ENCODE results near the gene RSL24D1. TPM values are rescaled to one million over a fixed set of nuclear protein-coding genes. Genes with fewer than 3 reads are reported as not detected.
"Not testable (repeated sequence)": the region's sequence is repeated elsewhere in the genome, so short reads cannot be mapped to it uniquely, and the experiment has no call there.

The RSL24D1 gene
- total RNA-seq, 2 experiments from 2014 or later: 201 to 209 TPM

DNA sequence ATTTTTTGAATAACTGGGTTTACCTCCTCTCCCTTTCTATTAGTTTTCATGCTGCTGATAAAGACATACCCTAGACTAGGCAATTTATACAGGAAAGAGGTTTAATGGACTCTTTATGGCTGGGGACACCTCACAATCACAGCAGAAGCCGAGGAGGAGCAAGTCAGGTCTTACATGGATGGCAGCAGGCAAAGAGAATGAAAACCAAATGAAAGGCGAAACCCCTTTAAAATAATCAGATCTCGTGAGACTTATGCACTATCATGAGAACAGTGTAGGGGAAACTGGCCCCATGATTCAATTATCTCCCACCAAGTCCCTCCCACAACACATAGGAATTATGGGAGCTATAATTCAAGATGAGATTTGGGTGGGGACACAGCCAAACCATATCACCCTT is 2.0 kb upstream of the RSL24D1 start:
- Mint-ChIP-seq H3K4me1 (ENCODE audit: low read depth) (peaks cover 3% of the 10 kb centered on the region), H3K36me3 (ENCODE audit: low read depth) (peaks cover 7% of the 10 kb centered on the region), H3K27me3 (ENCODE audit: low read depth) (no peaks in the 10 kb centered on the region), H3K4me3 (peak overlapping the region; percentile 32), H3K9me3 (peaks cover 9% of the 10 kb centered on the region), H3K27ac (no peak overlapping the region)
- no peak for DNase-seq
- intact Hi-C loops (cut with micrococcal nuclease): loop anchor here (1.0 kb wide), 1 partner anchor 19 kb away; no protein-coding TSS in a partner anchor
- CTCF ChIA-PET: no interaction called here

GRCh38 chr15:55197719-55198118 is 978 bp upstream of the RSL24D1 start:
- peaks cover 9% of the 10 kb centered on the region for H3K9me3 Mint-ChIP-seq
- no peak for DNase-seq
- H3K27ac Mint-ChIP-seq: no peak overlapping the region
- H3K4me1 Mint-ChIP-seq (ENCODE audit: low read depth): peaks cover 9% of the 10 kb centered on the region
- peaks cover 11% of the 10 kb centered on the region for H3K36me3 Mint-ChIP-seq (ENCODE audit: low read depth)
- no peak overlapping the region for H3K4me3 Mint-ChIP-seq
- intact Hi-C loops (cut with micrococcal nuclease): loop anchor here (1.0 to 2.0 kb wide), 6 partner anchors 20 to 301 kb away; partner anchors contain the start of genes CCPG1, PIERCE2, PIGB and PIGBOS1
- no peaks in the 10 kb centered on the region for H3K27me3 Mint-ChIP-seq (ENCODE audit: low read depth)
- CTCF ChIA-PET: interaction anchor here (0.6 to 1.9 kb wide), 2 partner anchors 9 to 93 kb away, joined by 3 to 12 read pairs; no protein-coding TSS in a partner anchor

GRCh38 chr15:55197362-55197705 is 593 bp upstream of the RSL24D1 start:
- Mint-ChIP-seq H3K27me3 (ENCODE audit: low read depth) (no peaks in the 10 kb centered on the region), H3K36me3 (ENCODE audit: low read depth) (peaks cover 14% of the 10 kb centered on the region), H3K4me3 (no peak overlapping the region), H3K27ac (no peak overlapping the region), H3K9me3 (peaks cover 9% of the 10 kb centered on the region), H3K4me1 (ENCODE audit: low read depth) (peaks cover 10% of the 10 kb centered on the region)
- no peak for DNase-seq
- intact Hi-C loops (cut with micrococcal nuclease): loop anchor here (1.0 to 2.0 kb wide), 5 partner anchors 21 to 301 kb away; partner anchors contain the start of genes CCPG1, PIERCE2, PIGB and PIGBOS1
- CTCF ChIA-PET: interaction anchor here (0.6 to 1.9 kb wide), 5 partner anchors 9 to 211 kb away, joined by 3 to 12 read pairs (median 3); partner anchors contain the start of genes CCPG1, PIERCE2, PIGB and PIGBOS1

DNA sequence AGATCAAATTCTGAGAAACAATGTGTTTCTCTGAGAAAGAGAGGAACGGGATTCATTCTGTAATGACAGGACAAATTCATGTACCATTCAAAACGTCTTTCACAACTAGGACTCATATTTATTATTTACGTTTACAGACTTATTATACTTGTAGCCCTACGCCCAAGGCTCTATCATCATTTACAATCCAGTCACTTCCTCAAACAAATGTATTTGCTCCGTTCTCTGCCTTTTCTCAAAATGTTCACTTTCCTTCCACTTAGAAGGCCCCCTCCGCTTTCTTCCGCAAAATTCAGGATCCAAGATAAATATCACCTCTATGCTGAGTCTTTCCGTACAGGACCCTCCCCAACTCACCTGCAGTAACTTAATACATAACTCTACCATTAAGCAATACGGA is 745 bp downstream of the RSL24D1 start:
- Mint-ChIP-seq H3K27me3 (ENCODE audit: low read depth) (no peaks in the 10 kb centered on the region), H3K36me3 (ENCODE audit: low read depth) (peaks cover 21% of the 10 kb centered on the region), H3K4me1 (ENCODE audit: low read depth) (peaks cover 22% of the 10 kb centered on the region), H3K27ac (no peak overlapping the region), H3K9me3 (peaks cover 9% of the 10 kb centered on the region), H3K4me3 (no peak overlapping the region)
- intact Hi-C loops (cut with micrococcal nuclease): loop anchor here (2.0 kb wide), 2 partner anchors 19 to 303 kb away; no protein-coding TSS in a partner anchor
- CTCF ChIA-PET: no interaction called here
- no peak for DNase-seq

DNA sequence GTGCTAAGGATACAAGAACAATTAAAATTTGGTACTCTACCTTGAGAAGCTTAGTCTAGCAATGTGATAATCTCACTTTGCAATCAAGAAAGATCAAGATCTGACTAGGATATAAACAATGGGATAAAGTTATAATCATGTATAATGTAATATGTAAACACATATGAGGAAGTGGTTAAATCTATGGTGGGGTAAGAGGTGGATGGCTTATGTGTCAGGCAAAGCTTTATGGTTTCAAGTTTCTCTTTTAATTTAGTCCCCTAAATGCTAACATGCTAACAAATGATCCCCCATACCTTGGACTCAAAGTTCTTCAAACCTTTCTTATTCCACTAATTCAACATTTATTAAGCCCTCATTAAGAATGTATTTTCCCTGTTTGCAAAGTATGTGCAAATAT is 2.5 kb downstream of the RSL24D1 start:
- no peak overlapping the region for H3K27ac Mint-ChIP-seq

GRCh38 chr15:55186331-55186730 is 10.4 kb downstream of the RSL24D1 start:
- intact Hi-C loops (cut with micrococcal nuclease): no loop called here
- Mint-ChIP-seq H3K27ac (no peak overlapping the region), H3K27me3 (ENCODE audit: low read depth) (no peaks in the 10 kb centered on the region), H3K4me1 (ENCODE audit: low read depth) (peaks cover 45% of the 10 kb centered on the region), H3K9me3 (no peaks in the 10 kb centered on the region), H3K36me3 (ENCODE audit: low read depth) (peaks cover 58% of the 10 kb centered on the region), H3K4me3 (no peak overlapping the region)
- no peak for DNase-seq
- CTCF ChIA-PET: no interaction called here

More for the DNA sequence above, 2.5 kb downstream of the RSL24D1 start:
- intact Hi-C loops (cut with micrococcal nuclease): no loop called here
- Mint-ChIP-seq H3K4me1 (ENCODE audit: low read depth) (peaks cover 29% of the 10 kb centered on the region), H3K9me3 (peaks cover 8% of the 10 kb centered on the region), H3K27me3 (ENCODE audit: low read depth) (no peaks in the 10 kb centered on the region), H3K4me3 (no peak overlapping the region), H3K36me3 (ENCODE audit: low read depth) (peaks cover 30% of the 10 kb centered on the region)
- CTCF ChIA-PET: no interaction called here
- no peak for DNase-seq

- Mint-ChIP-seq H3K9me3 (no peaks in the 10 kb centered on the region), H3K36me3 (ENCODE audit: low read depth) (peaks cover 53% of the 10 kb centered on the region), H3K27ac (no peak overlapping the region), H3K4me3 (no peak overlapping the region), H3K27me3 (ENCODE audit: low read depth) (no peaks in the 10 kb centered on the region), H3K4me1 (ENCODE audit: low read depth) (peaks cover 34% of the 10 kb centered on the region)
- intact Hi-C loops (cut with micrococcal nuclease): no loop called here
- CTCF ChIA-PET: interaction anchor here (1.2 kb wide), 1 partner anchor 15 kb away, joined by 3 read pairs; no protein-coding TSS in a partner anchor
- no peak for DNase-seq
Measured at GRCh38 chr15:55183679-55184078, 13.1 kb downstream of the RSL24D1 start.

DNA sequence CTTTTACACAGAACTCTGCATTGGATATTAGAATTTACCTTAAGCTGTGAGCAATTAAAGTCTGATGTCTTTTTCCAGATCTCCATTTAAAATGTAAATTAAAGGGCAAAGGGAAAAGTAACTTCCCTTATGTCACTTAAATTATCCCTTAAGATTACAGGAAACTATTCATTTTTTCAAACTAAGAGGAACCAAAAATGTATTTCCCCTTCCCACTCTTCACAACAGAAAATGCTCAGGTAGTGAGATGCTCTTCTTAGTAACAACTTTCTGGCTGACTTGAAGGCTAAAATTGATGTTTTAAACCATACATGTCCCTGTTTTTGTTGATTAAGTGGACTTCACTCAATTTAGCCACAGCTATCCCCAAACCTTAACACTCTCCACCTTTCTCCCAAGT is 17.6 kb downstream of the RSL24D1 start:
- H3K36me3 Mint-ChIP-seq (ENCODE audit: low read depth): peaks cover 34% of the 10 kb centered on the region
- CTCF ChIA-PET: interaction anchor here (0.6 to 1.0 kb wide), 2 partner anchors 12 to 71 kb away, joined by 3 read pairs; no protein-coding TSS in a partner anchor
- peaks cover 4% of the 10 kb centered on the region for H3K4me1 Mint-ChIP-seq (ENCODE audit: low read depth)
- intact Hi-C loops (cut with micrococcal nuclease): no loop called here
- H3K4me3 Mint-ChIP-seq: no peak overlapping the region
- H3K27ac Mint-ChIP-seq: no peak overlapping the region
- no peaks in the 10 kb centered on the region for H3K27me3 Mint-ChIP-seq (ENCODE audit: low read depth)
- H3K9me3 Mint-ChIP-seq: no peaks in the 10 kb centered on the region
- no peak for DNase-seq

- H3K27me3 Mint-ChIP-seq (ENCODE audit: low read depth): no peaks in the 10 kb centered on the region
- CTCF ChIA-PET: no interaction called here
Measured at GRCh38 chr15:55170361-55170760, 26.4 kb downstream of the RSL24D1 start.

GRCh38 chr15:55168350-55168974 is 28.3 kb downstream of the RSL24D1 start:
- Mint-ChIP-seq H3K27ac (no peak overlapping the region), H3K36me3 (ENCODE audit: low read depth) (no peaks in the 10 kb centered on the region), H3K4me3 (no peak overlapping the region), H3K9me3 (no peaks in the 10 kb centered on the region), H3K4me1 (ENCODE audit: low read depth) (no peaks in the 10 kb centered on the region), H3K27me3 (ENCODE audit: low read depth) (no peaks in the 10 kb centered on the region)
- CTCF ChIA-PET: interaction anchor here (0.6 to 2.3 kb wide), 13 partner anchors 9 to 1010 kb away, joined by 3 to 8 read pairs (median 5); no protein-coding TSS in a partner anchor
- peak; percentile 75 for DNase-seq
- intact Hi-C loops (cut with micrococcal nuclease): loop anchor here (1.0 to 5.0 kb wide), 3 partner anchors 122 to 1361 kb away; no protein-coding TSS in a partner anchor

More at GRCh38 chr15:55170361-55170760, 26.4 kb downstream of the RSL24D1 start:
- no peaks in the 10 kb centered on the region for H3K4me1 Mint-ChIP-seq (ENCODE audit: low read depth)
- DNase-seq: no peak
- intact Hi-C loops (cut with micrococcal nuclease): loop anchor here (5.0 kb wide), 1 partner anchor 1088 kb away; no protein-coding TSS in a partner anchor
- no peaks in the 10 kb centered on the region for H3K36me3 Mint-ChIP-seq (ENCODE audit: low read depth)
- H3K9me3 Mint-ChIP-seq: no peaks in the 10 kb centered on the region
- no peak overlapping the region for H3K4me3 Mint-ChIP-seq
- H3K27ac Mint-ChIP-seq: no peak overlapping the region

GRCh38 chr15:55164284-55164683 is 32.5 kb downstream of the RSL24D1 start:
- H3K4me3 Mint-ChIP-seq: no peak overlapping the region
- no peaks in the 10 kb centered on the region for H3K4me1 Mint-ChIP-seq (ENCODE audit: low read depth)
- H3K27ac Mint-ChIP-seq: no peak overlapping the region
- intact Hi-C loops (cut with micrococcal nuclease): no loop called here
- H3K27me3 Mint-ChIP-seq (ENCODE audit: low read depth): no peaks in the 10 kb centered on the region
- CTCF ChIA-PET: no interaction called here
- no peaks in the 10 kb centered on the region for H3K9me3 Mint-ChIP-seq
- no peaks in the 10 kb centered on the region for H3K36me3 Mint-ChIP-seq (ENCODE audit: low read depth)
- no peak for DNase-seq

- H3K4me1 Mint-ChIP-seq (ENCODE audit: low read depth): no peaks in the 10 kb centered on the region
- no peaks in the 10 kb centered on the region for H3K9me3 Mint-ChIP-seq
- no peak overlapping the region for H3K27ac Mint-ChIP-seq
- no peak overlapping the region for H3K4me3 Mint-ChIP-seq
- no peak for DNase-seq
- intact Hi-C loops (cut with micrococcal nuclease): no loop called here
- H3K36me3 Mint-ChIP-seq (ENCODE audit: low read depth): peaks cover 3% of the 10 kb centered on the region
- CTCF ChIA-PET: no interaction called here
- H3K27me3 Mint-ChIP-seq (ENCODE audit: low read depth): no peaks in the 10 kb centered on the region
Measured at GRCh38 chr15:55151631-55152030, 45.1 kb downstream of the RSL24D1 start.

GRCh38 chr15:55143132-55143531 is 53.6 kb downstream of the RSL24D1 start:
- intact Hi-C loops (cut with micrococcal nuclease); H3K36me3 Mint-ChIP-seq (ENCODE audit: low read depth); DNase-seq; H3K4me3 Mint-ChIP-seq; H3K27ac Mint-ChIP-seq; H3K27me3 Mint-ChIP-seq (ENCODE audit: low read depth); H3K4me1 Mint-ChIP-seq (ENCODE audit: low read depth): not testable (repeated sequence)
- CTCF ChIA-PET: interaction anchor here (1.3 kb wide), 1 partner anchor 24 kb away, joined by 3 read pairs; no protein-coding TSS in a partner anchor
- peaks cover 15% of the 10 kb centered on the region for H3K9me3 Mint-ChIP-seq

All from activated naive CD4-positive, alpha-beta T cell treated with anti-CD3 and anti-CD28 coated beads for 36 hours (primary cell).